Endothelial cell of umbilical vein (primary cell): Measurements from ENCODE around the gene MUC20. TPM values are rescaled to one million over a fixed set of nuclear protein-coding genes. Genes with fewer than 3 reads are reported as not detected.

Experiments
- BruUV-seq: library from RNA; stranded (reverse); fragments of 400-500 nt; replicated peaks from 2 replicates; lab custom pipeline; 2021; lab: Mats Ljungman, UMichigan
- CTCF ChIA-PET: fragments of 300-600, 350-600 bp; sonication (Branson Sonifier 250); formaldehyde crosslinking; loops from one replicate; lab custom pipeline; 2021; ENCODE audit warnings: antibody characterized with exemption, inconsistent platforms; lab: Charles Lee
- POLR2A ChIA-PET: fragments of 300-600, 350-600 bp; sonication (Branson Sonifier 250); formaldehyde crosslinking; loops from one replicate; lab custom pipeline; 2021; ENCODE audit warnings: antibody characterized with exemption, inconsistent platforms; lab: Charles Lee
- DNase-seq: peaks from one replicate; pipeline ENCODE4 v3.0.0-alpha.2; 2011; ENCODE audit warnings: low read depth, low spot score
- FAIRE-seq: peaks from 2 replicates; lab custom pipeline; 2011; peaks lifted over from hg19 to GRCh38; lab: Jason Lieb, UNC
- H2AFZ ChIP-seq: 2 replicates; pipeline ENCODE4 v1.6.0; 2012; ENCODE audit warnings: low read depth, low read length, control low read depth, inconsistent platforms
- H3K27ac ChIP-seq: 2 replicates; pipeline ENCODE4 v1.5.1; 2011; ENCODE audit warnings: low read depth, mild to moderate bottlenecking, control low read depth, low read length, moderate library complexity; ENCODE audit not compliant: insufficient read depth
- H3K27me3 ChIP-seq, 2 experiments: 2 replicates each; pipeline versions ENCODE4 v1.6.0 to v1.6.1; 2011; ENCODE audit warnings: low read length in 2 of 2, mixed read lengths in 1 of 2; ENCODE audit not compliant: control insufficient read depth in 2 of 2, insufficient read depth in 2 of 2
- H3K36me3 ChIP-seq, 2 experiments: 2 replicates in 1 of 2; 3 replicates in 1 of 2; pipeline ENCODE4 v1.5.1; 2011; ENCODE audit warnings: low read length in 2 of 2, mild to moderate bottlenecking in 1 of 2, moderate library complexity in 1 of 2; ENCODE audit not compliant: control insufficient read depth in 2 of 2, insufficient read depth in 2 of 2; ENCODE audit errors: extremely low read depth in 1 of 2
- H3K4me1 ChIP-seq: 3 replicates; pipeline ENCODE4 v1.5.1; 2011; ENCODE audit warnings: mild to moderate bottlenecking, low read length; ENCODE audit not compliant: control insufficient read depth, insufficient read depth; ENCODE audit errors: extremely low read depth
- H3K4me2 ChIP-seq: 2 replicates; pipeline ENCODE4 v1.6.1; 2011; ENCODE audit warnings: low read length, control low read depth, mixed read lengths; ENCODE audit not compliant: insufficient read depth
- H3K4me3 ChIP-seq, 3 experiments: fragments of 200-600 bp in 1 of 3; sonication (generic), shearing (Covaris generic) in 1 of 3; replicated peaks in 1 of 3; 2 replicates each; pipeline ENCODE4 v1.5.1; 2011 to 2016; ENCODE audit warnings: control low read depth in 3 of 3, low read length in 3 of 3, mild to moderate bottlenecking in 2 of 3, inconsistent platforms in 1 of 3, low read depth in 1 of 3, moderate library complexity in 1 of 3; ENCODE audit not compliant: insufficient read depth in 1 of 3
- H3K79me2 ChIP-seq: 2 replicates; pipeline ENCODE4 v1.6.0; 2012; ENCODE audit warnings: low read length, inconsistent platforms; ENCODE audit not compliant: control insufficient read depth, insufficient read depth
- H3K9ac ChIP-seq: replicated peaks from 2 replicates; pipeline ENCODE3; 2011; ENCODE audit warnings: low read length, control low read depth; ENCODE audit not compliant: insufficient read depth; ENCODE audit errors: extremely low read depth
- H3K9me1 ChIP-seq: replicated peaks from 3 replicates; pipeline ENCODE4 v1.6.0; 2011; ENCODE audit warnings: mild to moderate bottlenecking, low read length; ENCODE audit not compliant: control insufficient read depth, insufficient read depth; ENCODE audit errors: extremely low read depth
- H3K9me3 ChIP-seq: replicated peaks from 2 replicates; pipeline ENCODE4 v1.5.1; 2012; ENCODE audit warnings: low read length, inconsistent platforms; ENCODE audit not compliant: control insufficient read depth, insufficient read depth
- H4K20me1 ChIP-seq: replicated peaks from 2 replicates; pipeline ENCODE3; 2011; ENCODE audit warnings: mild to moderate bottlenecking, low read length; ENCODE audit not compliant: control insufficient read depth, insufficient read depth; ENCODE audit errors: extremely low read depth
- CTCF ChIP-seq, 2 donors: IDR thresholded peaks; 1 replicate in 1 of 2; 2 replicates in 1 of 2; pipeline ENCODE4 v1.5.1; 2011; ENCODE audit warnings: low read length in 2 of 2, mild to moderate bottlenecking in 2 of 2, moderate library complexity in 2 of 2, control low read depth in 1 of 2, inconsistent platforms in 1 of 2, low read depth in 1 of 2; ENCODE audit not compliant: insufficient read depth in 1 of 2; ENCODE audit errors: extremely low read depth in 1 of 2
- EZH2 ChIP-seq: IDR thresholded peaks from 2 replicates; pipeline ENCODE4 v1.6.1; 2012; ENCODE audit warnings: borderline replicate concordance, low read depth, mild to moderate bottlenecking, moderate library complexity, low read length, inconsistent platforms; ENCODE audit not compliant: severe bottlenecking
- FOS ChIP-seq: IDR thresholded peaks from 2 replicates; pipeline ENCODE4 v1.6.1; 2011; ENCODE audit warnings: mild to moderate bottlenecking, low read length, moderate library complexity, borderline replicate concordance; ENCODE audit not compliant: insufficient read depth
- GATA2 ChIP-seq: IDR thresholded peaks from 2 replicates; pipeline ENCODE4 v1.7.0; 2011; ENCODE audit warnings: low read depth, mild to moderate bottlenecking, moderate library complexity, mixed read lengths, low read length; ENCODE audit not compliant: insufficient read length, insufficient read depth
- JUN ChIP-seq: IDR thresholded peaks from 2 replicates; pipeline ENCODE4 v1.6.1; 2011; ENCODE audit warnings: borderline replicate concordance, low read depth; ENCODE audit not compliant: insufficient read length, insufficient read depth
- MAX ChIP-seq: IDR thresholded peaks from 2 replicates; pipeline ENCODE4 v1.6.1; 2011; ENCODE audit not compliant: insufficient read depth, insufficient read length
- MYC ChIP-seq: IDR thresholded peaks from one replicate; pipeline ENCODE4 v1.6.1; 2011; ENCODE audit warnings: mild to moderate bottlenecking, low read depth, low read length
- POLR2A ChIP-seq: IDR thresholded peaks from 2 replicates; pipeline ENCODE4 v1.6.1; 2012; ENCODE audit warnings: low read depth, mild to moderate bottlenecking, control low read depth, low read length
- POLR2AphosphoS5 ChIP-seq: IDR thresholded peaks from 2 replicates; pipeline ENCODE4 v1.6.1; 2012; ENCODE audit warnings: low read depth, mild to moderate bottlenecking, control low read depth, low read length, moderate library complexity; ENCODE audit not compliant: insufficient read depth
- dilution Hi-C: fragments of 300-500 bp; cut with MboI; formaldehyde crosslinking; loops from one replicate; pipeline ENCODE4 v1.15.0; 2019; ENCODE audit warnings: low sequenced_read_pairs; ENCODE audit not compliant: extremely low pct_ligation_motif_present
- intact Hi-C: fragments of 100-400 bp; cut with micrococcal nuclease; formaldehyde crosslinking; loops from one replicate; pipeline ENCODE4 v1.10.0; 2022
- polyA plus RNA-seq, 4 experiments: library from polyadenylated mRNA; depleted of rRNA in 3 of 4; stranded (reverse) in 3 of 4; unstranded in 1 of 4; fragments of >200 nt; gene quantifications; 2 replicates each; pipeline versions ENCODE4 v1.2.1 to v1.2.3, GENCODE V29; 2011 to 2012; ENCODE audit warnings: missing spikeins in 1 of 4
- total RNA-seq: library from RNA; stranded (reverse); gene quantifications from 2 replicates; pipeline ENCODE4 v1.2.3, GENCODE V29; 2021

MUC20 gene
- total and polyA plus RNA-seq, 2 donors (not counting 3 experiments of a cell fraction or from before 2014, with no cell fraction given), result 0.62 TPM; not detected in 1

GRCh38 chr3:195692781-195693427 is 27.9 kb upstream of the MUC20 start:
- H4K20me1 ChIP-seq, result no peaks in the 10 kb centered on the region
- no peaks in the 10 kb centered on the region for H3K79me2 ChIP-seq
- peaks cover 0 to 3% of the 10 kb centered on the region in 2 experiments for H3K36me3 ChIP-seq
- dilution Hi-C loops (no loop called here), intact Hi-C loops (no loop called here)
- BruUV-seq, result no TSS peak
- no peak overlapping the region for H3K9ac ChIP-seq
- no peak overlapping the region for H3K4me3 ChIP-seq
- CTCF ChIA-PET, result interaction anchor here (1.1 kb wide), 1 partner anchor 157 kb away, joined by 5 read pairs; no protein-coding TSS in a partner anchor
- POLR2A ChIA-PET, result no interaction called here
- H3K27me3 ChIP-seq, result no peaks in the 10 kb centered on the region
- H3K9me1 ChIP-seq, result no peaks in the 10 kb centered on the region
- DNase-seq (no peak), FAIRE-seq (no peak)
- H3K9me3 ChIP-seq, result no peaks in the 10 kb centered on the region
- H2AFZ ChIP-seq, result no peak overlapping the region
- no peak for TF ChIP-seq POLR2AphosphoS5
- no peak for TF ChIP-seq EZH2
- no peak for TF ChIP-seq POLR2A
- no peak for TF ChIP-seq JUN
- TF ChIP-seq FOS, result no peak
- no peak for TF ChIP-seq MYC
- no peak for TF ChIP-seq CTCF (IDR thresholded peaks at IDR 0.05; ENCODE audit: extremely low read depth in 1 of 2, insufficient read depth in 1 of 2, low read depth in 1 of 2, low read length in 2 of 2)
- TF ChIP-seq GATA2, result no peak
- no peak for TF ChIP-seq MAX
- no peak overlapping the region for H3K27ac ChIP-seq
- no peaks in the 10 kb centered on the region for H3K4me1 ChIP-seq
- H3K4me2 ChIP-seq, result no peak overlapping the region
